K562 (cell line): ENCODE data around the gene ZNF860. TPM values are rescaled to one million over a fixed set of nuclear protein-coding genes. Genes with fewer than 3 reads are reported as not detected.

Experiments used
- ATAC-seq: fragments of 200-7000 bp; cut with Tn5 transposase; 3 replicates; pipeline ENCODE4 v1.9.1; 2020; ENCODE audit warnings: moderate library complexity
- BruUV-seq: library from RNA; stranded (reverse); fragments of 400-500 nt; replicated peaks from 2 replicates; lab custom pipeline; 2021; lab: Mats Ljungman, UMichigan
- CTCF ChIA-PET: fragments of 300-600 bp; formaldehyde crosslinking; extraction: SDS; loops from one replicate; lab custom pipeline; 2021; ENCODE audit warnings: low intra/inter-chr PET ratio; lab: Yijun Ruan, JAX
- POLR2A ChIA-PET: fragments of 300-600, 350-650 bp; sonication (Branson Sonifier 250); formaldehyde crosslinking; extraction: SDS; loops from one replicate; lab custom pipeline; 2021; ENCODE audit warnings: antibody characterized with exemption, inconsistent platforms; lab: Yijun Ruan, JAX
- DNase-seq, 4 experiments: peaks; one replicate each; pipeline versions ENCODE4 v3.0.0 to v3.0.0-alpha.2; 2011 to 2018; ENCODE audit warnings: low spot score in 3 of 4, mixed read lengths in 3 of 4; ENCODE audit errors: extremely low read depth in 1 of 4
- FAIRE-seq: peaks from 2 replicates; lab custom pipeline; 2011; peaks lifted over from hg19 to GRCh38; lab: Jason Lieb, UNC
- H2AFZ ChIP-seq: 2 replicates; pipeline ENCODE4 v1.6.0; 2011; ENCODE audit warnings: low read depth, low read length, control low read depth, inconsistent platforms
- H3K27ac ChIP-seq: fragments of 200-600 bp; 3 replicates; pipeline ENCODE4 v1.8.0; 2011; ENCODE audit warnings: low read depth, mild to moderate bottlenecking, control low read depth, inconsistent platforms, low read length, moderate library complexity, mixed read lengths; ENCODE audit errors: extremely low read depth
- H3K27me3 ChIP-seq, 2 experiments: fragments of 300-600 bp in 1 of 2; 2 replicates in 1 of 2; 3 replicates in 1 of 2; pipeline versions ENCODE4 v1.6.0 to v1.8.0; 2011; ENCODE audit warnings: inconsistent platforms in 2 of 2, low read length in 2 of 2, mild to moderate bottlenecking in 1 of 2, mixed read lengths in 1 of 2, moderate library complexity in 1 of 2; ENCODE audit not compliant: control insufficient read depth in 2 of 2, insufficient read depth in 2 of 2
- H3K36me3 ChIP-seq: fragments of 300-600 bp; 3 replicates; pipeline ENCODE4 v1.8.0; 2011; ENCODE audit warnings: mild to moderate bottlenecking, low read length, inconsistent platforms; ENCODE audit not compliant: control insufficient read depth, insufficient read depth
- H3K4me1 ChIP-seq, 2 experiments: fragments of 200-600 bp in 1 of 2; replicated peaks in 1 of 2; 2 replicates in 1 of 2; 3 replicates in 1 of 2; pipeline versions ENCODE4 v1.5.1 to v1.8.0; 2011; ENCODE audit warnings: inconsistent platforms in 2 of 2, low read length in 2 of 2, mild to moderate bottlenecking in 1 of 2, mixed read lengths in 1 of 2, moderate library complexity in 1 of 2; ENCODE audit not compliant: control insufficient read depth in 2 of 2, insufficient read depth in 2 of 2
- H3K4me2 ChIP-seq: 2 replicates; pipeline ENCODE4 v1.6.1; 2011; ENCODE audit warnings: low read length, control low read depth, inconsistent platforms, mixed read lengths; ENCODE audit not compliant: insufficient read depth
- H3K4me3 ChIP-seq: fragments of 200-600 bp; sonication (generic), shearing (Covaris generic); 2 replicates; pipeline ENCODE4 v1.5.1; 2016; ENCODE audit warnings: control low read depth, inconsistent platforms
- H3K79me2 ChIP-seq: fragments of 200-600 bp; 3 replicates; pipeline ENCODE4 v1.8.0; 2011; ENCODE audit warnings: low read length, inconsistent platforms; ENCODE audit not compliant: control insufficient read depth, insufficient read depth
- H3K9ac ChIP-seq, 2 experiments: 2 replicates each; pipeline versions ENCODE4 v1.6.0 to v1.6.1; 2011; ENCODE audit warnings: low read depth in 2 of 2, low read length in 2 of 2, control low read depth in 1 of 2, inconsistent platforms in 1 of 2, mild to moderate bottlenecking in 1 of 2, mixed read lengths in 1 of 2; ENCODE audit not compliant: insufficient read depth in 1 of 2
- H3K9me1 ChIP-seq: one replicate; pipeline ENCODE4 v1.6.0; 2011; ENCODE audit warnings: inconsistent platforms, mild to moderate bottlenecking, low read length, moderate library complexity; ENCODE audit not compliant: control insufficient read depth, insufficient read depth
- H3K9me3 ChIP-seq: replicated peaks from 2 replicates; pipeline ENCODE4 v1.5.1; 2011; ENCODE audit warnings: low read depth, low read length, inconsistent platforms; ENCODE audit not compliant: control insufficient read depth, insufficient read depth
- H4K20me1 ChIP-seq: replicated peaks from 2 replicates; pipeline ENCODE4 v1.6.1; 2011; ENCODE audit warnings: low read length, inconsistent platforms, mixed read lengths; ENCODE audit not compliant: control insufficient read depth, insufficient read depth
- TRIM24 ChIP-seq, 2 experiments: fragments of 450-650 bp; IDR thresholded peaks; 2 replicates each; pipeline ENCODE4 v1.6.1; 2016
- WGBS: fragments of 100-300 bp; shearing (Covaris generic); methylation state at CpG from one replicate; pipeline ENCODE4 v1.1.6; 2016; ENCODE audit warnings: low coverage, mixed read lengths; ENCODE audit not compliant: insufficient coverage; ENCODE audit errors: missing lambda C conversion rate; 5-methylcytosine and 5-hydroxymethylcytosine counted together
- in situ Hi-C: fragments of 300-500 bp; cut with MboI; formaldehyde crosslinking; loops from 4 replicates; pipeline ENCODE4 v1.15.0; 2018; ENCODE audit warnings: inconsistent platforms, mixed read lengths
- intact Hi-C: fragments of 100-400 bp; cut with micrococcal nuclease; formaldehyde crosslinking; loops from 2 replicates; pipeline ENCODE4 v1.14.2; 2022
- polyA plus RNA-seq, 8 experiments: library from polyadenylated mRNA; depleted of rRNA in 4 of 8; stranded (reverse) in 5 of 8; unstranded in 3 of 8; fragments of >200 nt; fragmentation: Nextera tagmentation in 2 of 8; fragmentation: Illumina TruSeq in 1 of 8; extraction: Ambion mirVana in 2 of 8; extraction: Trizol in 1 of 8; gene quantifications; 2 replicates each; pipeline versions ENCODE4 v1.2.1 to v1.2.3, GENCODE V29; 2011 to 2014; ENCODE audit warnings: inconsistent platforms in 1 of 8, missing spikeins in 1 of 8
- total RNA-seq, 7 experiments: library from RNA; depleted of rRNA in 6 of 7; stranded (reverse); fragments of >200 nt in 6 of 7; fragmentation: Illumina TruSeq in 2 of 7; extraction: Trizol in 2 of 7; gene quantifications; 2 replicates each; pipeline versions ENCODE4 v1.2.1 to v1.2.3, GENCODE V29; 2011 to 2021; ENCODE audit warnings: low replicate concordance in 1 of 7
- TF ChIP-seq, protein P1 (sequence below), 3 experiments: IDR thresholded peaks in 2 of 3; conservative IDR thresholded peaks in 1 of 3; 2 replicates each; pipeline ENCODE4 v1.5.1; 2011 to 2012; ENCODE audit warnings: low read length in 3 of 3, mild to moderate bottlenecking in 3 of 3, control low read depth in 2 of 3, improper control_type of control experiment in 1 of 3, inconsistent platforms in 1 of 3, low read depth in 1 of 3, mixed read lengths in 1 of 3, moderate library complexity in 1 of 3; ENCODE audit not compliant: insufficient read depth in 2 of 3

The ZNF860 gene
- total and polyA plus RNA-seq, 9 of the 15 experiments (the other 6 are each of a cell fraction or from before 2014, with no cell fraction given): not detected

DNA sequence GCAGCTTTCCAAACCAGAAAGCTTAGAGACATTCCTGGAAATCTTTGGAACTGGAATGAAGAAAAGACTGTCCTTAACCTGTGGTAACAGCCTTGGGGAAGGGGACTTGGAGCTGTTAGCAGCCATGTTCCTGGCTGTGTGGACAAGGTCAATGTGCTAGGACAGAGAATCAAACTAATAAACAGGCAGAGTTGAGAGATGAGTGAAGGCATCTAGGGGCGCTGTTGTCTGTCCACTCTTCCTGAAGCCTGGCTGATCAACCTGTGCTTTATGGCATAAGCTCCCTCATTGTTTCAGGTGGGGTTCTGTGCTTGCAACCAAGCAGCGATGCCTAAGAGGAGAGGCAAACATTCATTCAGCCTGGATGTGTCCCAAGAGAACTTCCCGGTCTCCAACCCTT, 19.3 kb downstream of the ZNF860 start:
- Histone ChIP-seq H3K36me3 (no peaks in the 10 kb centered on the region), H3K4me2 (no peak overlapping the region), H3K79me2 (no peaks in the 10 kb centered on the region)
- TF ChIP-seq, protein P1, sequence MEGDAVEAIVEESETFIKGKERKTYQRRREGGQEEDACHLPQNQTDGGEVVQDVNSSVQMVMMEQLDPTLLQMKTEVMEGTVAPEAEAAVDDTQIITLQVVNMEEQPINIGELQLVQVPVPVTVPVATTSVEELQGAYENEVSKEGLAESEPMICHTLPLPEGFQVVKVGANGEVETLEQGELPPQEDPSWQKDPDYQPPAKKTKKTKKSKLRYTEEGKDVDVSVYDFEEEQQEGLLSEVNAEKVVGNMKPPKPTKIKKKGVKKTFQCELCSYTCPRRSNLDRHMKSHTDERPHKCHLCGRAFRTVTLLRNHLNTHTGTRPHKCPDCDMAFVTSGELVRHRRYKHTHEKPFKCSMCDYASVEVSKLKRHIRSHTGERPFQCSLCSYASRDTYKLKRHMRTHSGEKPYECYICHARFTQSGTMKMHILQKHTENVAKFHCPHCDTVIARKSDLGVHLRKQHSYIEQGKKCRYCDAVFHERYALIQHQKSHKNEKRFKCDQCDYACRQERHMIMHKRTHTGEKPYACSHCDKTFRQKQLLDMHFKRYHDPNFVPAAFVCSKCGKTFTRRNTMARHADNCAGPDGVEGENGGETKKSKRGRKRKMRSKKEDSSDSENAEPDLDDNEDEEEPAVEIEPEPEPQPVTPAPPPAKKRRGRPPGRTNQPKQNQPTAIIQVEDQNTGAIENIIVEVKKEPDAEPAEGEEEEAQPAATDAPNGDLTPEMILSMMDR (IDR thresholded peaks at IDR 0.05 in 2 of 3, conservative IDR thresholded peaks at IDR 0.05 in 1 of 3; ENCODE audit: insufficient read depth in 2 of 3, low read depth in 1 of 3, low read length in 3 of 3): peak; percentile 13 to 28 (median 26); a peak in 2 of 6 replicates
- TF ChIP-seq TRIM24 (IDR thresholded peaks at IDR 0.05): no peak
- TF ChIP-seq, all 486 proteins: peak for 1
- DNase-seq (no peak), FAIRE-seq (no peak), ATAC-seq (peak; percentile 81)
- POLR2A ChIA-PET: interaction anchor here (0.9 kb wide), 1 partner anchor 17 kb away, joined by 3 read pairs; no protein-coding TSS in a partner anchor
- BruUV-seq: no TSS peak
- CTCF ChIA-PET: no interaction called here
- Histone ChIP-seq H4K20me1 (no peaks in the 10 kb centered on the region), H3K4me1 (no peaks in the 10 kb centered on the region; a peak in 1 of 5 replicates), H3K27me3 (peaks cover 0 to 5% of the 10 kb centered on the region in 2 experiments; a peak in 2 of 5 replicates), H3K9me1 (no peaks in the 10 kb centered on the region), H2AFZ (peak overlapping the region; percentile 13), H3K9ac (no peak overlapping the region), H3K9me3 (no peaks in the 10 kb centered on the region), H3K4me3 (no peak overlapping the region), H3K27ac (no peak overlapping the region)
- in situ Hi-C loops (no loop called here), intact Hi-C loops (no loop called here)
- 8% methylated on average over 3 of the region's 3 CpGs for WGBS
